Astrocyte (in vitro differentiated cells and primary cell): ENCODE measurements around the gene CCDC85A. TPM values are rescaled to one million over a fixed set of nuclear protein-coding genes. Genes with fewer than 3 reads are reported as not detected.

Source experiments
- DNase-seq: peaks from one replicate; pipeline ENCODE4 v3.0.0-alpha.2; 2010; ENCODE audit warnings: low read depth
- FAIRE-seq: peaks from 2 replicates; lab custom pipeline; 2011; peaks lifted over from hg19 to GRCh38; lab: Jason Lieb, UNC
- H2AFZ ChIP-seq: 2 replicates; pipeline ENCODE4 v1.6.0; 2012; ENCODE audit warnings: low read depth, low read length, inconsistent platforms
- H3K27ac ChIP-seq: 2 replicates; pipeline ENCODE4 v1.5.1; 2011; ENCODE audit warnings: low read depth, low read length, inconsistent platforms
- H3K27me3 ChIP-seq: 2 replicates; pipeline ENCODE4 v1.6.0; 2011; ENCODE audit warnings: low read length, inconsistent platforms; ENCODE audit not compliant: insufficient read depth
- H3K36me3 ChIP-seq: 2 replicates; pipeline ENCODE4 v1.5.1; 2011; ENCODE audit warnings: low read length, inconsistent platforms; ENCODE audit not compliant: insufficient read depth
- H3K4me1 ChIP-seq: 2 replicates; pipeline ENCODE4 v1.5.1; 2011; ENCODE audit warnings: low read length, inconsistent platforms; ENCODE audit not compliant: insufficient read depth
- H3K4me2 ChIP-seq: 2 replicates; pipeline ENCODE4 v1.6.0; 2012; ENCODE audit warnings: low read length, inconsistent platforms
- H3K4me3 ChIP-seq: 2 replicates; pipeline ENCODE4 v1.5.1; 2011; ENCODE audit warnings: low read depth, mild to moderate bottlenecking, low read length, inconsistent platforms; ENCODE audit not compliant: insufficient read depth
- H3K79me2 ChIP-seq: 2 replicates; pipeline ENCODE4 v1.6.0; 2012; ENCODE audit warnings: mild to moderate bottlenecking, low read length, inconsistent platforms; ENCODE audit not compliant: insufficient read depth
- H3K9ac ChIP-seq: 2 replicates; pipeline ENCODE4 v1.6.0; 2012; ENCODE audit warnings: mild to moderate bottlenecking, low read length, inconsistent platforms
- H3K9me3 ChIP-seq: 2 replicates; pipeline ENCODE4 v1.5.1; 2012; ENCODE audit warnings: low read depth, mild to moderate bottlenecking, low read length, inconsistent platforms; ENCODE audit not compliant: insufficient read depth
- H4K20me1 ChIP-seq: 2 replicates; pipeline ENCODE4 v1.6.0; 2012; ENCODE audit warnings: low read length, inconsistent platforms; ENCODE audit not compliant: insufficient read depth
- H3K27ac Mint-ChIP-seq: one replicate; pipeline ENCODE4 v1.8.0; 2021; ENCODE audit warnings: mild to moderate bottlenecking, mixed read lengths; ENCODE audit not compliant: unreplicated experiment
- H3K27me3 Mint-ChIP-seq: one replicate; pipeline ENCODE4 v1.8.0; 2021; ENCODE audit warnings: low read depth, mixed read lengths; ENCODE audit not compliant: unreplicated experiment
- H3K36me3 Mint-ChIP-seq: one replicate; pipeline ENCODE4 v1.8.0; 2021; ENCODE audit warnings: low read depth, mixed read lengths; ENCODE audit not compliant: unreplicated experiment
- H3K4me1 Mint-ChIP-seq: one replicate; pipeline ENCODE4 v1.8.0; 2021; ENCODE audit warnings: low read depth, mixed read lengths; ENCODE audit not compliant: unreplicated experiment
- H3K4me3 Mint-ChIP-seq: one replicate; pipeline ENCODE4 v1.8.0; 2021; ENCODE audit warnings: mild to moderate bottlenecking, moderate library complexity, mixed read lengths; ENCODE audit not compliant: unreplicated experiment
- H3K9me3 Mint-ChIP-seq: one replicate; pipeline ENCODE4 v1.8.0; 2021; ENCODE audit warnings: mild to moderate bottlenecking, mixed read lengths; ENCODE audit not compliant: unreplicated experiment
- CTCF ChIP-seq: IDR thresholded peaks from 2 replicates; pipeline ENCODE4 v1.5.1; 2011; ENCODE audit warnings: low read depth, mild to moderate bottlenecking, inconsistent platforms, low read length, moderate library complexity; ENCODE audit not compliant: insufficient read depth
- EZH2 ChIP-seq: IDR thresholded peaks from 2 replicates; pipeline ENCODE4 v1.6.1; 2012; ENCODE audit warnings: mild to moderate bottlenecking, low read length, inconsistent platforms; ENCODE audit not compliant: insufficient read depth
- total RNA-seq: library from RNA; stranded (reverse); gene quantifications from 2 replicates; pipeline ENCODE4 v1.2.1, GENCODE V29; 2021

CCDC85A gene
- total RNA-seq, 1 donor from 2014 or later = 8.9 TPM

- H3K36me3 Mint-ChIP-seq = no peaks in the 10 kb centered on the region
- Histone ChIP-seq H3K27ac (no peak overlapping the region), H2AFZ (no peak overlapping the region), H3K4me1 (no peaks in the 10 kb centered on the region), H3K9me3 (no peaks in the 10 kb centered on the region), H3K4me3 (no peak overlapping the region), H3K4me2 (no peak overlapping the region), H4K20me1 (no peaks in the 10 kb centered on the region), H3K9ac (no peak overlapping the region), H3K79me2 (no peaks in the 10 kb centered on the region), H3K27me3 (no peaks in the 10 kb centered on the region), H3K36me3 (no peaks in the 10 kb centered on the region)
- TF ChIP-seq EZH2 (no peak), CTCF (no peak)
- H3K4me1 Mint-ChIP-seq = peaks cover 41% of the 10 kb centered on the region
- no peak overlapping the region for H3K27ac Mint-ChIP-seq
- peaks cover 2% of the 10 kb centered on the region for H3K9me3 Mint-ChIP-seq
- H3K27me3 Mint-ChIP-seq = peaks cover 6% of the 10 kb centered on the region
- H3K4me3 Mint-ChIP-seq = no peak overlapping the region
- no peak for DNase-seq
- no peak for FAIRE-seq
These were observed 12.8 kb upstream of the CCDC85A start for GRCh38 chr2:56170988-56171387.

GRCh38 chr2:56175779-56176178 lies 8.0 kb upstream of the CCDC85A start:
- H3K27ac Mint-ChIP-seq = no peak overlapping the region
- H3K9me3 Mint-ChIP-seq = peaks cover 2% of the 10 kb centered on the region
- Histone ChIP-seq H3K9ac (no peak overlapping the region), H3K4me2 (no peak overlapping the region), H3K79me2 (no peaks in the 10 kb centered on the region), H3K27me3 (peaks cover 4% of the 10 kb centered on the region), H3K4me1 (no peaks in the 10 kb centered on the region), H4K20me1 (no peaks in the 10 kb centered on the region), H3K36me3 (no peaks in the 10 kb centered on the region), H3K4me3 (no peak overlapping the region), H2AFZ (no peak overlapping the region), H3K27ac (no peak overlapping the region), H3K9me3 (no peaks in the 10 kb centered on the region)
- H3K36me3 Mint-ChIP-seq = no peaks in the 10 kb centered on the region
- TF ChIP-seq EZH2 (no peak), CTCF (no peak)
- H3K4me1 Mint-ChIP-seq = peaks cover 1% of the 10 kb centered on the region
- DNase-seq (no peak), FAIRE-seq (no peak)
- no peak overlapping the region for H3K4me3 Mint-ChIP-seq
- H3K27me3 Mint-ChIP-seq = peaks cover 28% of the 10 kb centered on the region

GRCh38 chr2:56177420-56178220 lies 6.2 kb upstream of the CCDC85A start:
- Histone ChIP-seq H3K79me2 (no peaks in the 10 kb centered on the region), H2AFZ (no peak overlapping the region), H3K36me3 (no peaks in the 10 kb centered on the region), H3K4me2 (no peak overlapping the region), H3K9ac (no peak overlapping the region), H3K4me1 (no peaks in the 10 kb centered on the region), H3K27me3 (peaks cover 4% of the 10 kb centered on the region), H4K20me1 (no peaks in the 10 kb centered on the region), H3K27ac (no peak overlapping the region), H3K4me3 (no peak overlapping the region), H3K9me3 (no peaks in the 10 kb centered on the region)
- Mint-ChIP-seq H3K9me3 (peaks cover 2% of the 10 kb centered on the region), H3K27ac (no peak overlapping the region), H3K27me3 (peaks cover 43% of the 10 kb centered on the region), H3K4me1 (peaks cover 6% of the 10 kb centered on the region), H3K4me3 (no peak overlapping the region), H3K36me3 (no peaks in the 10 kb centered on the region)
- TF ChIP-seq CTCF (no peak), EZH2 (no peak)
- FAIRE-seq = no peak
- no peak for DNase-seq
